ENCODE measurements around the gene POU2AF3.

DNA sequence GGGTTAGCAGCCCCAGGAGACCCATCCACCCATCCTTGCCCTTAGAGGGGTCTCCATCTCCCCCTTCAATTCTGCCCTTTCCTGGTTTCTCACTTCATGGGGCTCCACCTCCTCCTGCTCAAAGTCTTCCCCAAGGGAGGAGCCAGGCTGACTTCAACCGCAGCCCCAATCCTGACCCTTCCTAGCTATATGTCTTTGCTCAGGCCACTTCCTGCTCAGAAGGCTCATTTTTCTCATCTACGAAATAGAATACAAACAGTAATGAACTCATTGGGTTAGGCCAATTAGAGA is 56.2 kb downstream of the POU2AF3 start:
- TF ChIP-seq, protein P1, sequence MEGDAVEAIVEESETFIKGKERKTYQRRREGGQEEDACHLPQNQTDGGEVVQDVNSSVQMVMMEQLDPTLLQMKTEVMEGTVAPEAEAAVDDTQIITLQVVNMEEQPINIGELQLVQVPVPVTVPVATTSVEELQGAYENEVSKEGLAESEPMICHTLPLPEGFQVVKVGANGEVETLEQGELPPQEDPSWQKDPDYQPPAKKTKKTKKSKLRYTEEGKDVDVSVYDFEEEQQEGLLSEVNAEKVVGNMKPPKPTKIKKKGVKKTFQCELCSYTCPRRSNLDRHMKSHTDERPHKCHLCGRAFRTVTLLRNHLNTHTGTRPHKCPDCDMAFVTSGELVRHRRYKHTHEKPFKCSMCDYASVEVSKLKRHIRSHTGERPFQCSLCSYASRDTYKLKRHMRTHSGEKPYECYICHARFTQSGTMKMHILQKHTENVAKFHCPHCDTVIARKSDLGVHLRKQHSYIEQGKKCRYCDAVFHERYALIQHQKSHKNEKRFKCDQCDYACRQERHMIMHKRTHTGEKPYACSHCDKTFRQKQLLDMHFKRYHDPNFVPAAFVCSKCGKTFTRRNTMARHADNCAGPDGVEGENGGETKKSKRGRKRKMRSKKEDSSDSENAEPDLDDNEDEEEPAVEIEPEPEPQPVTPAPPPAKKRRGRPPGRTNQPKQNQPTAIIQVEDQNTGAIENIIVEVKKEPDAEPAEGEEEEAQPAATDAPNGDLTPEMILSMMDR (IDR thresholded peaks at IDR 0.05): no peak
- no peak for TF ChIP-seq ELF4 (CRISPR knock-in tag; IDR thresholded peaks at IDR 0.05; ENCODE audit: low read depth)

Measured in WTC11 (cell line).